Measurements from ENCODE around the gene MST1R.

The MST1R gene

GRCh38 chr3:49873623-49874022 lies 30.1 kb downstream of the MST1R start:
- DNase-seq, result no peak

DNA sequence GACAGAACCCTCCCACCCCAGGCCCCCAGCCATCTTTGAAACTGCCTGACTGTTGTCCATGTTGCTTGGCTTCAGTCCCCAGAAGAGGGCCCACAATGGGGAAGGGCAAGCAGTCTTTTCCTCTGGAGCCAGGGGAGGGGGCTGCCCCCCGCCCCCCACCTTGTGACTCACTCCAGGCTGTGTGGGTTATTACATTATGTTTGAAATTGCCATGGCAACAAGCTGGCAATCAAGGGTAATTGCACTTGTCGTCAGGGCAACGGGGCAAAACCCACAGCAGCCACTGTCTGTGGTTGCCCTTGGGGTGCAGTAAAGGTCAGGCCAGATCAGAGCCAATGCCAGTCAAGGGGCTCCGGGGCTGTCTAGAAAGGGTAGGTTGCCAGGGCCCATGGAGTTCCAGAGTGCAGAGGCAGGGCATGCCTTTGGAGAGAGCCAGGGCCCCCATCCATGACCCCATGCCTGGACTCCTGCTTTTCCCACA lies 30.8 kb downstream of the MST1R start:
- no peak for DNase-seq

GRCh38 chr3:49871531-49872153 lies 32.0 kb downstream of the MST1R start:
- DNase-seq, result no peak

- no peak for DNase-seq
Observed at GRCh38 chr3:49869525-49870126, 34.0 kb downstream of the MST1R start, which contains the start of gene CAMKV. CAMKV (minus strand) TSS chr3:49869906; CDS start chr3:49862388, 7,518 bp downstream.

GRCh38 chr3:49868862-49869466 lies 34.7 kb downstream of the MST1R start:
- DNase-seq, result no peak

DNA sequence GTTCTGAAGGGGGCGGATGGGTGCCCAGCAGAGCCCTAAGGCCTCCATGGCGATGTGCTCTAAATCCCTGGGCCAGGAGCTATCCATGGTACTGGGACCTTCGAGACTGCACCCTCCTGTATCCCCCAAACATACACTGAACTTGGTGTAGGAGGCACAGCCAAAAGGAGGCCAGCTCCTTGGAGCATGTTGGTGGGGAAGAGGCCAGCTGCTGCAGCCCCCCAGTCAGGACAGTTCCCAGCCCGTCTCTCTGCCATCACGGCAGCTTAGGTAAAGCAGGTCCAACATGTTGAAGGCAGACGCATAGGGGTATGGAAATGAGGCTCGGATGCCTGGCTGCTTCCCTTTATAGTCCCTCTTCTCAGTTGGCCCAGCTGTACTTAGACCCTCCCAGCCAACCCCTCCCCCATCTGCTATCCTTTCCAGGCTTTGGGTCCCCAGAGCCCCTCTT lies 35.8 kb downstream of the MST1R start:
- peak; percentile 50 for DNase-seq

DNA sequence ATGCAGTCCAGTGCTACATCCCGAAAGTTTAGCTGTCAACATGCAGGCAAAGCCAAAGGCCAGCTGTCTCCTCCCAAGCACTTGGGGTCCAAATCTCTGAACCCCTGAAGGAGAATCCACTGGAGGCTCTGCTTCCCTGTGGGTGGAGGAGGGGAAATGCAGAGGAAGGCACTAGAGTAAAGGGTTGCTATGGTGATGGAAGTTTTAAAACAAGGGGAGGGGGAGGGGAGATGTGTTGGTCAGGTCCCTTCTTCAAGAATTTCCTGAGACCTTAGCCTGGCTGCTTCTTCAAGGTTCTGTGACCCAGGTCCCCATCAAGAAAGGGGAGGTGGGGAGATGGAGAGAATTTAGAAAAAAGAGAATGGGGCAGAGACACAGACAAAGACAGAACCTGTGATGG lies 36.3 kb downstream of the MST1R start:
- DNase-seq, result no peak

DNA sequence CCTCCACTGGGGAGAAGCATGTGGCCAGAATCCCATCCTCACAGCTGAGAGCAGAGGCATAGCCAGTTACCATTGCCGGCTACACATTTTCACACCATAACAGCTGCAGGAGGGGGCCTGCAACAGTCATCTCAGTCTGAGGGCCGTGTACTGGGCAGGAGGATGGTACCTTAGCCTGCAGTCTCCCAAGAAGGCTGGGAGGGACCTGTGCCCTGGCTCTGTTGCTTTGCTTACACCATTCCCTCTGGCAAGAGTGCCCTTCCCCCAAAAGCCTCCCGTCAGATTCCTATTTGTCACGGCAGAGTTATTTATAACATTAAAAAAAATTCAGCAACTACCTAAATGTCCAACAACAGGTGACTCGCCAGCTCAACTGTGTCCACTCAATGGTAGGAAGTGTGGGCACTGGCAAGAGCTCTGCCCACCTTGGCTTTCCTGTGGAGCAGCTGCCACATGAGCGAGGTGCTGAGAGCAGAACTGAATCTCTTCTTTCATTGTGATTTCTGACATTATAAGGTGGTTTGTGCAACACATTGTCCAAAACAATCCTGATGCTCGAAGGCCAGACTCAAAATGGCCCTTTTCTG lies 38.4 kb downstream of the MST1R start:
- no peak for DNase-seq

- no peak for DNase-seq
Observed at GRCh38 chr3:49864505-49864904, 39.2 kb downstream of the MST1R start.

DNA sequence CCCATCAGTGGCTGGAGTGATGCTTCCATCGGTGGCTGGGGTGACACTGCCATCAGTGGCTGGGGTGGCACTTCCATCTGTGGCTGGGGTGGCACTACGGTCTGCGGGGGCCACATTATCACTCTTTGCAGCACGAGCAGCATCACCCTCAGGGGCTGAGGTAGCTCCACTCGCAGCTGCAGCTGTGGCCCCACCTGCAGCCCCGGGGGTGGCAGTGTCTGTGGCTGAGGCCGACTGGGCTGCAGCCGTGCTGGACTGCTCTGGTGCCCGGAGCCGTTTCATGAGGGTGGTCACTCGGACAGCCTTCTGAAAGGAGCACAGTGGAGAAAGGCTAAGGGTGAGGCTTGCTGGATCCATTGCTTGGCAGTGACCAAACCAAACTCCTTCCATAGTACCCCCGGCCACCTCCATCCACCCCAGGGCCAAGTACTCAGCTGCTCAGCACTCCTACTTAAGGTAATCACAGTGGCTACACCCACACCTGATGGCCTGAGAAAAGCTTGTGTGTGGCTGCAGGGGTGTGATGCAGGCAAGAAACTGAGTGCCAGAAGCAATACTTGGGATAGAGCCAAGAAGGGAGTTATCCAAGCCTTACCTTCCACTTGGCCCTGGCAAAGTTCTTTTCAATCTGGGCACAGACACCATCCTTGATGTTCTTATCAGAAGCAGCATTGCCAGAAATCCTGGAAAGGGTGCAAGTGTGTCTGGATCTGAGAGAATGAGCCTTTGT lies 43.9 kb downstream of the MST1R start:
- DNase-seq, result no peak

- peak; percentile 92 for DNase-seq
Observed at GRCh38 chr3:49856181-49857005, 47.3 kb downstream of the MST1R start, which contains the start of gene TRAIP. TRAIP (minus strand) TSS chr3:49856564; CDS start chr3:49856453, 111 bp downstream.

- DNase-seq, result no peak
Observed at GRCh38 chr3:49855662-49856061, 48.0 kb downstream of the MST1R start.

GRCh38 chr3:49845694-49846093 lies 58.0 kb downstream of the MST1R start:
- DNase-seq, result no peak

DNA sequence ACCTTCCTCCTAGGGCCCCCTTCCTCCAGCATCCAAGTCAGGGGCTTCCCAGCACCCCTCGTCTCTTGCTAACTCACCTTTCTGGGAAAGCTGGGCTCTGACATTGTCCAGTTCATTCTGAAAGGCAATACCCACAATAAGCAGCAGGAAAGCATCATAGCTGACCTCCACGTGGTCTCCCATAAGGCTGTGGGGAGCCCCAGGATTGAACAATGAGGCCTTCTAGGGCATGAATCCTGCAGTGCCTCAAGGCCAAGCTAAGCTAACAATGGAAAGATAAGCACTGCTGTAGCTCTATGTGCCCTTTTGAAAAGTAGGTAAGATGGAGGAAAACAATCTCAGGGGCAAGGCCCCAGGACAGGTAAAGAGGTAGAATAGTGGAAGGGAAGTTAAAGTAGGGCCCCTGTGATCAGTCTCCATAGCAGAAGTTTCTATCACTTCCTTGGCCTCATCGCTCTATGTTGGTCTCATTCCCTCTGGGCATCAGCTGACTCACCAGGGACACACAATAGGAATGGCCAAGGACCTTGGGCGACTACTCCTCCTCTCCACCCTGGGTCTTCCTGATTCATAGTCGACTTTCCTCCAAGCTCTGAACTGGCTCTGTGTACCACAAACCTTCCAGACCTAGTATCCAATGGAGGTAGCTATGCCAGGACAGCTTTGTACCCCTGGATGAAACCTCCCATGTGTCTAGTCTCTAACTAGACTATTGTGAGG lies 59.0 kb downstream of the MST1R start:
- DNase-seq, result no peak

DNA sequence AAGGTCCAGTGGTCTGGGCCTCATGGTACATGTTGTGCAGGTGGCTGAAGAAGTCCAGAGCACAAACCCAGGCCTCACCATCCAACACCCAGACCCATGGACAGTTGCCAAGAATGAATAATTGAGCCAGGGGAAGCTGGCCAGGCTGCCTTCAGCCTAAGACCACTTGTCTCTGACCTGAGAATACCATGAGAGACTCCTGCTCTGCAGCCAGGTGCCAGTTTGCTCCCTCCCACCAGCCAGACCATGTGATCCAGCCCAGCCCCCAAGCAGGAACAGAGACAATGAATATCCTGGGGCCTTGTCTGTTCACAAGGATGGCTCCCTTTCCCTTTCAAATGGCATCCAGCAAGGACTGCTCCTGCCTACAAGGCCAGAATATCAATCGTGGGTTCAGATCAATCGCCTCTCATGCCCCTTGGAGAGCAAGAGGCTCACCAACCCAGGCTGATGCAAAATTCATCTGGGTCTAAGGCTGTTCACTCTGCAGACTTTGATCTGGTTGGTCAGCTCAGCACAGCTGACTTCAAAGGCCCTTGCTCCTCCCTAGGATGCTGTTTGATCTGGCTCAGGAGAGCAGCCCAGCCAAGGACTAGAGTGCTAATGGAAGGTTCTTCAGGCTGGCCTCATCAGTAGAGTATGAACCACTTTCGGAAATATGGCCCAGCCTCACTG lies 60.7 kb downstream of the MST1R start:
- DNase-seq, result no peak

- no peak for DNase-seq
Observed at GRCh38 chr3:49841806-49842205, 61.9 kb downstream of the MST1R start.

DNA sequence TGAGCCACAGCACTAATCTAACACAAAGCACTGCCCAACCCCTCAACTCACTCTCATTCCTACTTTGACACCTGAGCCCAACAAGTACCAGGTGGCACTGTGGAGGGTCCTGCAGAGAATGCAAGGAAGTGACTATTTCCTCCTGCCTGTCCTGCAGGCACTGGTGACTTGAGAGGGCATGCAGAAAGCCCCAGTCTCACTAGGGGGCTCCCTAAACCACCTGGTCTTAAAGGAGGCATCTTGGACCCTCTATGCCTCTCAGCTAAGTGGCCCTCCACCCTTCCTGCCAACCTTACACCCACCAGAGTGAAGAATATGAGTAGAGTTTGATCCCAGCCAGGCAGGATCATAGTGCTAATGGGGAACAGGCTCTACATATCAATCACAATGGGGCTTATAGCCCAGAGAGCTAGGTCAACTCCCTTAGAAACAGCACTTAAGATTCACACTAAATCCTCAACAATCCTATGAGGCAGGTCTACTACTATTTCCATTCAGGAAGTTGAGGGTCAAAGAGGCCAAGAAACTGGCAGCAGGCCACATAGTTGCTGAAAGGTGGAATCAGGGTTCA lies 62.5 kb downstream of the MST1R start:
- peak; percentile 7 for DNase-seq

- DNase-seq, result no peak
Observed at GRCh38 chr3:49840388-49840787, 63.3 kb downstream of the MST1R start.

- DNase-seq, result peak; percentile 79
Observed at GRCh38 chr3:49839193-49839809, 64.4 kb downstream of the MST1R start.
